Neural cell (in vitro differentiated cells): ENCODE data around the gene KIRREL3.

Experiments
- CTCF ChIP-seq: fragments of 450-650 bp; IDR thresholded peaks from 2 replicates; pipeline ENCODE4 v1.5.1; 2014; ENCODE audit warnings: antibody characterized with exemption, mild to moderate bottlenecking, moderate library complexity; ENCODE audit not compliant: poor library complexity, severe bottlenecking
- EP300 ChIP-seq: fragments of 450-650 bp; conservative IDR thresholded peaks from 2 replicates; pipeline ENCODE4 v1.6.1; 2014; ENCODE audit warnings: antibody characterized with exemption, mild to moderate bottlenecking, moderate library complexity; ENCODE audit not compliant: poor library complexity, severe bottlenecking
- EZH2 ChIP-seq: fragments of 200-600, 300-800 bp; shearing (Covaris generic), sonication (generic); IDR thresholded peaks from 2 replicates; pipeline ENCODE4 v1.6.1; 2014; ENCODE audit warnings: antibody characterized with exemption, low read length, borderline replicate concordance, mild to moderate bottlenecking; ENCODE audit not compliant: insufficient read depth, poor library complexity, severe bottlenecking
- POLR2AphosphoS5 ChIP-seq: IDR thresholded peaks from 2 replicates; pipeline ENCODE4 v1.6.1; 2012
- RAD21 ChIP-seq: fragments of 450-650 bp; conservative IDR thresholded peaks from 2 replicates; pipeline ENCODE4 v1.6.1; 2014; ENCODE audit warnings: antibody characterized with exemption, mild to moderate bottlenecking, moderate library complexity
- REST ChIP-seq: IDR thresholded peaks from 2 replicates; pipeline ENCODE4 v1.6.1; 2012; ENCODE audit warnings: borderline replicate concordance
- SMC3 ChIP-seq: fragments of 450-650 bp; conservative IDR thresholded peaks from 2 replicates; pipeline ENCODE4 v1.6.1; 2014; ENCODE audit warnings: antibody characterized with exemption, mild to moderate bottlenecking, moderate library complexity; ENCODE audit not compliant: poor library complexity

- TF ChIP-seq POLR2AphosphoS5 (no peak), SMC3 (no peak), CTCF (no peak), EZH2 (no peak), EP300 (no peak), REST (no peak), RAD21 (no peak)
Measured at GRCh38 chr11:126481303-126481680, 519.3 kb downstream of the KIRREL3 start.
